GM12878 (cell line): ENCODE results near the gene DLGAP5. TPM values are rescaled to one million over a fixed set of nuclear protein-coding genes. Genes with fewer than 3 reads are reported as not detected.

Source experiments
- ATAC-seq: fragments of 200-7000 bp; cut with Tn5 transposase; 3 replicates; pipeline ENCODE4 v1.9.1; 2020; ENCODE audit warnings: mild to moderate bottlenecking, moderate library complexity
- BruUV-seq: library from RNA; stranded (reverse); fragments of 400-500 nt; replicated peaks from 2 replicates; lab custom pipeline; 2021; lab: Mats Ljungman, UMichigan
- CTCF ChIA-PET: fragments of 300-600 bp; sonication (Branson Sonifier 250); formaldehyde crosslinking; extraction: SDS; loops from one replicate; lab custom pipeline; 2021; ENCODE audit warnings: inconsistent platforms; lab: Yijun Ruan, JAX
- POLR2A ChIA-PET: fragments of 350-600 bp; formaldehyde crosslinking; extraction: SDS; loops from one replicate; lab custom pipeline; 2021; ENCODE audit warnings: inconsistent platforms; lab: Charles Lee
- RAD21 ChIA-PET: fragments of 300-600 bp; sonication (Branson Sonifier 250); formaldehyde crosslinking; loops from one replicate; lab custom pipeline; 2023; ENCODE audit warnings: antibody characterized with exemption; ENCODE audit not compliant: unreplicated experiment; lab: Charles Lee
- SMC1A ChIA-PET: fragments of 300-600 bp; sonication (Branson Sonifier 250); formaldehyde crosslinking; loops from one replicate; lab custom pipeline; 2023; ENCODE audit not compliant: unreplicated experiment, uncharacterized antibody; lab: Charles Lee
- DNase-seq: peaks from one replicate; pipeline ENCODE4 v3.0.0-alpha.2; 2011; ENCODE audit warnings: low read depth, low spot score
- FAIRE-seq: peaks from 3 replicates; lab custom pipeline; 2011; peaks lifted over from hg19 to GRCh38; lab: Jason Lieb, UNC
- H2AFZ ChIP-seq: 2 replicates; pipeline ENCODE4 v1.6.0; 2011; ENCODE audit warnings: low read depth, low read length, control low read depth; ENCODE audit not compliant: control insufficient read depth
- H3K27ac ChIP-seq: 2 replicates; pipeline ENCODE4 v1.5.1; 2011; ENCODE audit warnings: control low read depth; ENCODE audit not compliant: control insufficient read depth, insufficient read depth
- H3K27me3 ChIP-seq, 2 experiments: replicated peaks in 1 of 2; 2 replicates each; pipeline versions ENCODE4 v1.6.0 to v1.6.1; 2011; ENCODE audit warnings: low read length in 1 of 2; ENCODE audit not compliant: control insufficient read depth in 2 of 2, insufficient read depth in 2 of 2
- H3K36me3 ChIP-seq, 2 experiments: 2 replicates each; pipeline ENCODE4 v1.5.1; 2011; ENCODE audit warnings: low read length in 1 of 2; ENCODE audit not compliant: control insufficient read depth in 2 of 2, insufficient read depth in 2 of 2
- H3K4me1 ChIP-seq: 2 replicates; pipeline ENCODE4 v1.6.1; 2011; ENCODE audit warnings: mild to moderate bottlenecking, low read length, moderate library complexity, mixed read lengths; ENCODE audit not compliant: control insufficient read depth, insufficient read depth
- H3K4me2 ChIP-seq: 2 replicates; pipeline ENCODE4 v1.6.0; 2011; ENCODE audit warnings: control low read depth; ENCODE audit not compliant: control insufficient read depth, insufficient read depth
- H3K4me3 ChIP-seq: fragments of 200-600 bp; sonication (generic); 2 replicates; pipeline ENCODE4 v1.5.1; 2016
- H3K79me2 ChIP-seq: 2 replicates; pipeline ENCODE4 v1.6.0; 2011; ENCODE audit warnings: low read length; ENCODE audit not compliant: control insufficient read depth, insufficient read depth
- H3K9ac ChIP-seq: 2 replicates; pipeline ENCODE4 v1.8.0; 2011; ENCODE audit warnings: low read length, control low read depth, mixed read lengths; ENCODE audit not compliant: control insufficient read depth, insufficient read depth
- H3K9me3 ChIP-seq: replicated peaks from 3 replicates; pipeline ENCODE4 v1.5.1; 2011; ENCODE audit warnings: mild to moderate bottlenecking, low read length; ENCODE audit not compliant: control insufficient read depth, insufficient read depth
- H4K20me1 ChIP-seq: 2 replicates; pipeline ENCODE4 v1.6.0; 2011; ENCODE audit not compliant: control insufficient read depth, insufficient read depth
- CEBPB ChIP-seq, 2 experiments: fragments of 150-350 bp in 1 of 2; IDR thresholded peaks; 2 replicates each; pipeline ENCODE4 v1.6.1; 2012 to 2014; ENCODE audit warnings: low read depth in 2 of 2, low read length in 2 of 2, borderline replicate concordance in 1 of 2, inconsistent platforms in 1 of 2
- EP300 ChIP-seq, 2 experiments: fragments of 150-350 bp in 1 of 2; IDR thresholded peaks; 2 replicates each; pipeline ENCODE4 v1.6.1; 2011 to 2012; ENCODE audit warnings: low read depth in 2 of 2, low read length in 2 of 2, borderline replicate concordance in 1 of 2, improper control_type of control experiment in 1 of 2, inconsistent platforms in 1 of 2; ENCODE audit not compliant: control insufficient read depth in 1 of 2
- MEF2B ChIP-seq: fragments of 450-650 bp; IDR thresholded peaks from 2 replicates; pipeline ENCODE4 v1.6.1; 2018; ENCODE audit warnings: mild to moderate bottlenecking, moderate library complexity; ENCODE audit not compliant: partially characterized antibody, poor library complexity, severe bottlenecking
- RAD21 ChIP-seq: IDR thresholded peaks from 2 replicates; pipeline ENCODE4 v1.6.1; 2011; ENCODE audit warnings: mild to moderate bottlenecking, low read depth, low read length, moderate library complexity; ENCODE audit not compliant: insufficient read depth
- SMARCA5 ChIP-seq: fragments of 450-650 bp; IDR thresholded peaks from 2 replicates; pipeline ENCODE4 v1.6.1; 2017; ENCODE audit warnings: mild to moderate bottlenecking
- ZNF217 ChIP-seq: fragments of 450-650 bp; IDR thresholded peaks from 2 replicates; pipeline ENCODE4 v1.6.1; 2017; ENCODE audit warnings: antibody characterized with exemption, mild to moderate bottlenecking
- WGBS: methylation state at CpG from one replicate; pipeline ENCODE4 v1.1.6; 2016; ENCODE audit warnings: low lambda C conversion rate; ENCODE audit not compliant: insufficient replicate concordance, insufficient coverage; ENCODE audit errors: missing lambda C conversion rate; 5-methylcytosine and 5-hydroxymethylcytosine counted together
- in situ Hi-C: fragments of 300-500 bp; cut with MboI; formaldehyde crosslinking; loops from 9 replicates; pipeline ENCODE4 v1.14.3; 2018; ENCODE audit warnings: mixed read lengths
- intact Hi-C: fragments of 100-400 bp; cut with micrococcal nuclease; formaldehyde crosslinking; loops from one replicate; pipeline ENCODE4 v1.14.2; 2022; ENCODE audit not compliant: unreplicated experiment
- polyA plus RNA-seq, 11 experiments: library from polyadenylated mRNA; depleted of rRNA in 4 of 11; unstranded in 6 of 11; stranded (reverse) in 5 of 11; fragments of >200 nt; fragmentation: Nextera tagmentation in 4 of 11; fragmentation: Illumina TruSeq in 1 of 11; extraction: Ambion mirVana in 4 of 11; extraction: Trizol in 1 of 11; gene quantifications; 1 replicate in 1 of 11; 2 replicates in 10 of 11; pipeline versions ENCODE4 v1.2.1 to v1.2.3, GENCODE V29; 2011 to 2016; ENCODE audit warnings: inconsistent platforms in 2 of 11, missing spikeins in 2 of 11, low read depth in 1 of 11
- total RNA-seq, 4 experiments: library from RNA; depleted of rRNA in 3 of 4; stranded (reverse); fragments of >200 nt in 3 of 4; fragmentation: Illumina TruSeq in 1 of 4; extraction: Trizol in 1 of 4; gene quantifications; 2 replicates each; pipeline versions ENCODE4 v1.2.1 to v1.2.3, GENCODE V29; 2013 to 2021

DLGAP5 gene
- total and polyA plus RNA-seq, 10 of the 15 experiments (the other 5 are each of a cell fraction or from before 2014, with no cell fraction given), result 40.9 to 106 (median 67.6) TPM

- RAD21 ChIA-PET, result interaction anchor here (0.7 to 2.4 kb wide), 2 partner anchors 25 to 102 kb away, joined by 3 to 10 read pairs; no protein-coding TSS in a partner anchor
- CTCF ChIA-PET, result interaction anchor here (0.9 to 1.1 kb wide), 2 partner anchors 30 to 39 kb away, joined by 3 to 4 read pairs; no protein-coding TSS in a partner anchor
- DNase-seq (no peak), FAIRE-seq (no peak), ATAC-seq (no peak)
- H3K4me1 ChIP-seq, result peaks cover 6% of the 10 kb centered on the region
- H3K4me2 ChIP-seq, result peak overlapping the region; percentile 93; the same call in 1 of the 2 replicates
- no TSS peak for BruUV-seq
- H3K4me3 ChIP-seq, result peak overlapping the region; percentile 73
- WGBS, result 21% methylated on average over 20 of the region's 20 CpGs
- peaks cover 3% of the 10 kb centered on the region; the same call in 1 of the 2 replicates for H4K20me1 ChIP-seq
- in situ Hi-C loops (no loop called here), intact Hi-C loops (loop anchor here (1.0 to 2.0 kb wide), 2 partner anchors 30 to 40 kb away; no protein-coding TSS in a partner anchor)
- peak overlapping the region; percentile 76 for H2AFZ ChIP-seq
- no peaks in the 10 kb centered on the region for H3K27me3 ChIP-seq
- POLR2A ChIA-PET, result interaction anchor here (0.6 to 1.5 kb wide), 4 partner anchors 26 to 304 kb away, joined by 3 read pairs; no protein-coding TSS in a partner anchor
- H3K27ac ChIP-seq, result no peak overlapping the region
- peak overlapping the region; percentile 42; the same call in 1 of the 2 replicates for H3K9ac ChIP-seq
- H3K9me3 ChIP-seq, result no peaks in the 10 kb centered on the region
- H3K79me2 ChIP-seq, result peaks cover 4% of the 10 kb centered on the region
- SMC1A ChIA-PET, result interaction anchor here (1.0 to 1.9 kb wide), 4 partner anchors 25 to 51 kb away, joined by 3 to 8 read pairs (median 3); no protein-coding TSS in a partner anchor
- H3K36me3 ChIP-seq, result no peaks in the 10 kb centered on the region
- TF ChIP-seq EP300 (IDR thresholded peaks at IDR 0.05; ENCODE audit: borderline replicate concordance in 1 of 2, control insufficient read depth in 1 of 2, low read depth in 2 of 2, low read length in 2 of 2) (no peak), CEBPB (IDR thresholded peaks at IDR 0.05; ENCODE audit: borderline replicate concordance in 1 of 2, low read depth in 2 of 2, low read length in 2 of 2) (no peak), MEF2B (peak; percentile 73), SMARCA5 (peak; percentile 37; the same call in 1 of the 2 replicates), RAD21 (no peak), ZNF217 (0 out of 2 replicates have a peak, but pooled peaks have one; percentile 15)
These were observed 62.8 kb downstream of the DLGAP5 start for GRCh38 chr14:55128386-55129085.
